SK-N-SH (cell line): ENCODE data around the gene VWF. TPM values are rescaled to one million over a fixed set of nuclear protein-coding genes. Genes with fewer than 3 reads are reported as not detected.

Experiments
- CTCF ChIA-PET: fragments of 300-600, 350-600 bp; formaldehyde crosslinking; extraction: SDS; loops from one replicate; lab custom pipeline; 2021; lab: Yijun Ruan, JAX
- POLR2A ChIA-PET: fragments of 350-600 bp; sonication (Branson Sonifier 250); formaldehyde crosslinking; extraction: SDS; loops from one replicate; lab custom pipeline; 2020; ENCODE audit warnings: antibody characterized with exemption, inconsistent platforms; lab: Yijun Ruan, JAX
- DNase-seq: peaks from one replicate; pipeline ENCODE4 v3.0.0; 2012
- H2AFZ ChIP-seq: fragments of 200-600 bp; sonication (generic); 2 replicates; pipeline ENCODE4 v1.8.1; 2016; ENCODE audit warnings: antibody characterized with exemption, mild to moderate bottlenecking, low read depth
- H3F3A ChIP-seq: fragments of 200-600 bp; sonication (generic); replicated peaks from 2 replicates; pipeline ENCODE3; 2016; ENCODE audit warnings: antibody characterized with exemption, mild to moderate bottlenecking; ENCODE audit not compliant: insufficient read depth
- H3K27ac ChIP-seq, 2 experiments: fragments of 200-500 bp in 1 of 2; fragments of 200-600 bp in 1 of 2; sonication (Bioruptor generic) in 1 of 2; sonication (generic), shearing (Covaris generic) in 1 of 2; 2 replicates each; pipeline versions ENCODE4 v1.5.1 to v1.6.1; 2014 to 2016; ENCODE audit warnings: low read depth in 2 of 2, inconsistent platforms in 1 of 2, low read length in 1 of 2, mild to moderate bottlenecking in 1 of 2, mixed read lengths in 1 of 2
- H3K27me3 ChIP-seq: fragments of 200-600 bp; sonication (generic), shearing (Covaris generic); 2 replicates; pipeline ENCODE4 v1.6.1; 2016; ENCODE audit warnings: mixed run types; ENCODE audit not compliant: insufficient read depth
- H3K36me3 ChIP-seq, 2 experiments: fragments of 200-500 bp in 1 of 2; fragments of 200-600 bp in 1 of 2; sonication (Bioruptor generic) in 1 of 2; sonication (generic) in 1 of 2; replicated peaks in 1 of 2; 2 replicates each; pipeline versions ENCODE3 to v1.5.1; 2014 to 2016; ENCODE audit warnings: low read length in 1 of 2, mild to moderate bottlenecking in 1 of 2; ENCODE audit not compliant: insufficient read depth in 2 of 2, control insufficient read depth in 1 of 2
- H3K4me1 ChIP-seq, 2 experiments: fragments of 200-500 bp in 1 of 2; fragments of 200-600 bp in 1 of 2; sonication (Bioruptor generic) in 1 of 2; sonication (generic), shearing (Covaris generic) in 1 of 2; 2 replicates each; pipeline versions ENCODE4 v1.5.1 to v1.6.1; 2014 to 2016; ENCODE audit warnings: low read depth in 1 of 2, low read length in 1 of 2, mixed run types in 1 of 2; ENCODE audit not compliant: insufficient read depth in 2 of 2, control insufficient read depth in 1 of 2
- H3K4me2 ChIP-seq: fragments of 200-600 bp; sonication (generic), shearing (Covaris generic); 2 replicates; pipeline ENCODE4 v1.6.1; 2017; ENCODE audit warnings: mixed run types
- H3K4me3 ChIP-seq, 2 experiments: fragments of 200-500 bp in 1 of 2; fragments of 200-600 bp in 1 of 2; sonication (Bioruptor generic) in 1 of 2; sonication (generic), shearing (Covaris generic) in 1 of 2; 2 replicates each; pipeline versions ENCODE4 v1.5.1 to v1.8.1; 2014 to 2016; ENCODE audit warnings: low read depth in 2 of 2, inconsistent platforms in 1 of 2, low read length in 1 of 2, mild to moderate bottlenecking in 1 of 2, mixed read lengths in 1 of 2, moderate library complexity in 1 of 2
- H3K79me2 ChIP-seq: fragments of 200-600 bp; sonication (generic); 2 replicates; pipeline ENCODE4 v1.8.1; 2017; ENCODE audit warnings: mild to moderate bottlenecking; ENCODE audit not compliant: insufficient read depth
- H3K9ac ChIP-seq: fragments of 200-600 bp; sonication (generic); 2 replicates; pipeline ENCODE4 v1.6.1; 2017; ENCODE audit warnings: mixed run types
- H3K9me2 ChIP-seq: fragments of 200-600 bp; sonication (generic); 2 replicates; pipeline ENCODE4 v1.6.1; 2017; ENCODE audit warnings: mixed run types
- H3K9me3 ChIP-seq: fragments of 200-600 bp; sonication (generic); 2 replicates; pipeline ENCODE4 v1.6.1; 2017; ENCODE audit warnings: mixed run types, mild to moderate bottlenecking, moderate library complexity
- H4K20me1 ChIP-seq: fragments of 200-600 bp; sonication (generic); 2 replicates; pipeline ENCODE4 v1.6.1; 2017; ENCODE audit warnings: mild to moderate bottlenecking, mixed run types; ENCODE audit not compliant: insufficient read depth
- CHD2 ChIP-seq: fragments of 150-350 bp; IDR thresholded peaks from 2 replicates; pipeline ENCODE4 v1.6.1; 2018; ENCODE audit warnings: low read length; ENCODE audit not compliant: partially characterized antibody
- ELF1 ChIP-seq: IDR thresholded peaks from 2 replicates; pipeline ENCODE4 v1.4.0; 2012
- FOSL2 ChIP-seq: IDR thresholded peaks from 2 replicates; pipeline ENCODE4 v1.4.0; 2012; ENCODE audit warnings: low read depth, mild to moderate bottlenecking, moderate library complexity, borderline replicate concordance
- FOXM1 ChIP-seq: IDR thresholded peaks from 2 replicates; pipeline ENCODE4 v1.4.0; 2012; ENCODE audit warnings: low read depth, mild to moderate bottlenecking
- GABPA ChIP-seq: IDR thresholded peaks from 2 replicates; pipeline ENCODE4 v1.4.0; 2012; ENCODE audit warnings: low read depth, mild to moderate bottlenecking
- RXRA ChIP-seq: IDR thresholded peaks from 2 replicates; pipeline ENCODE4 v1.4.0; 2012; ENCODE audit warnings: low read depth, mild to moderate bottlenecking, borderline replicate concordance
- TCF12 ChIP-seq: IDR thresholded peaks from 2 replicates; pipeline ENCODE4 v1.4.0; 2012
- TEAD4 ChIP-seq: IDR thresholded peaks from 2 replicates; pipeline ENCODE4 v1.4.0; 2012; ENCODE audit warnings: mild to moderate bottlenecking, borderline replicate concordance; ENCODE audit not compliant: insufficient read depth
- WGBS: methylation state at CpG from one replicate; pipeline ENCODE4 v1.1.6; 2017; ENCODE audit warnings: low lambda C conversion rate; 5-methylcytosine and 5-hydroxymethylcytosine counted together
- polyA plus RNA-seq, 3 experiments: library from polyadenylated mRNA; depleted of rRNA; stranded (reverse); fragments of >200 nt; gene quantifications; 2 replicates each; pipeline ENCODE4 v1.2.3, GENCODE V29; 2012
- TF ChIP-seq, protein P1 (sequence below): IDR thresholded peaks from 2 replicates; pipeline ENCODE4 v1.6.1; 2012; ENCODE audit warnings: mild to moderate bottlenecking, low read depth, low read length, moderate library complexity
- TF ChIP-seq, protein P2 (sequence below): fragments of 200-600 bp; sonication (generic); IDR thresholded peaks from 2 replicates; pipeline ENCODE4 v1.6.1; 2017; ENCODE audit warnings: antibody characterized with exemption, mild to moderate bottlenecking, moderate library complexity

The VWF gene
- polyA plus RNA-seq, 1 of the 3 experiments (the other 2 are of a cell fraction): 0.12 TPM

DNA sequence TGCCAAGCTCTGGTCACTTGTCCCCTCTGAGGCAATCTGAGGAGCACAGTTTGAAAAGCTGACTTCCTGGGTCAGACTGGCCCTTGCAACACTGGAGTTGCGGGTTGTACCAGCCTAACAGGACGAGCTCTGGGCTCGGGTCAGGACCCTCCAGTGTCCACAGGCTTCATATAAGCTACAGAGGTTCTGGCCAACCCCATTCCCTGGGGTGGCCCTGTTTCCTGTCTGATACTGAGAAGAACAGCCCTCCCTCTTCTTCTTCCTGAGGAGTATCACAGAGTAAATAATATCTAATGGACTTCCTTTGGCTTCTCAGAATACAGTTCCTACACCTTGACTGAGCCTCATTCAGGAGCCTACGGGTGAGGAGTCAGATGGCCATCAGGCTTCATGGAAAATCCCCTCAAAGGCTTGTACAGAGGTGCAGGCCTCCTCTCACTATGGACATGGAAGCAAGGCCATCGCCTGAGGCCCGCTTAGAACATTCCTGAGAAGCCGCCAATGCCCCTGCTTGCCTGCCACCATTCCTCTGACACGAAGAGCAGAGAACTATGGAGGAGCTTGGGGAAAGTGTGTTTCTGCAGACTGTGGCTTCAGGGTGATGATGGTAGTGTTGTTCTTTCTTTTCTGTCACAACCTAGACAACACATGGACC is 150.9 kb downstream of the VWF start (continued):
- TF ChIP-seq, protein P1, sequence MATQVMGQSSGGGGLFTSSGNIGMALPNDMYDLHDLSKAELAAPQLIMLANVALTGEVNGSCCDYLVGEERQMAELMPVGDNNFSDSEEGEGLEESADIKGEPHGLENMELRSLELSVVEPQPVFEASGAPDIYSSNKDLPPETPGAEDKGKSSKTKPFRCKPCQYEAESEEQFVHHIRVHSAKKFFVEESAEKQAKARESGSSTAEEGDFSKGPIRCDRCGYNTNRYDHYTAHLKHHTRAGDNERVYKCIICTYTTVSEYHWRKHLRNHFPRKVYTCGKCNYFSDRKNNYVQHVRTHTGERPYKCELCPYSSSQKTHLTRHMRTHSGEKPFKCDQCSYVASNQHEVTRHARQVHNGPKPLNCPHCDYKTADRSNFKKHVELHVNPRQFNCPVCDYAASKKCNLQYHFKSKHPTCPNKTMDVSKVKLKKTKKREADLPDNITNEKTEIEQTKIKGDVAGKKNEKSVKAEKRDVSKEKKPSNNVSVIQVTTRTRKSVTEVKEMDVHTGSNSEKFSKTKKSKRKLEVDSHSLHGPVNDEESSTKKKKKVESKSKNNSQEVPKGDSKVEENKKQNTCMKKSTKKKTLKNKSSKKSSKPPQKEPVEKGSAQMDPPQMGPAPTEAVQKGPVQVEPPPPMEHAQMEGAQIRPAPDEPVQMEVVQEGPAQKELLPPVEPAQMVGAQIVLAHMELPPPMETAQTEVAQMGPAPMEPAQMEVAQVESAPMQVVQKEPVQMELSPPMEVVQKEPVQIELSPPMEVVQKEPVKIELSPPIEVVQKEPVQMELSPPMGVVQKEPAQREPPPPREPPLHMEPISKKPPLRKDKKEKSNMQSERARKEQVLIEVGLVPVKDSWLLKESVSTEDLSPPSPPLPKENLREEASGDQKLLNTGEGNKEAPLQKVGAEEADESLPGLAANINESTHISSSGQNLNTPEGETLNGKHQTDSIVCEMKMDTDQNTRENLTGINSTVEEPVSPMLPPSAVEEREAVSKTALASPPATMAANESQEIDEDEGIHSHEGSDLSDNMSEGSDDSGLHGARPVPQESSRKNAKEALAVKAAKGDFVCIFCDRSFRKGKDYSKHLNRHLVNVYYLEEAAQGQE: no peak
- no peak for TF ChIP-seq GABPA
- TF ChIP-seq, all 33 proteins: peak for 0

DNA sequence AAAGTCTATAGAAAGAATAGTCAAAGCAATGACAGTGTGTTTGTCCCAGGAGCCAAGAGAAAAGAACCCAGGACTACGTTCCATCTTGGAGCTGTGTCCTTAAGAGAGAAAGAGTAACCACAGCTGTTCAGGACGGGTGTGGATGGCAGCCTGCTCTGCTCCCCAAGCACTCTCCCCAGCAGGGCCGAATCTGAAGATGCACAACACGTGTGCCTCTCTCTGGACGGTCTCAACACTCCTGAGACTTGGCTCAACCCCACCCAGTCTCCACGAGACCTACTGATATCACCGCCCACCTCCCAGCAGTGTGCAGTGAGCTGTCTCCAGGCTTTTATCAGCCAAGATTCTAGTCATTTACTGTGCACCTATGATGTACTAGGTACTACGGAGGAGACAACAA is 152.1 kb downstream of the VWF start:
- no peak for TF ChIP-seq TCF12
- no peak for TF ChIP-seq TEAD4
- no peak for TF ChIP-seq FOSL2
- no peak for TF ChIP-seq ELF1
- TF ChIP-seq FOXM1: no peak
- TF ChIP-seq, protein P2, sequence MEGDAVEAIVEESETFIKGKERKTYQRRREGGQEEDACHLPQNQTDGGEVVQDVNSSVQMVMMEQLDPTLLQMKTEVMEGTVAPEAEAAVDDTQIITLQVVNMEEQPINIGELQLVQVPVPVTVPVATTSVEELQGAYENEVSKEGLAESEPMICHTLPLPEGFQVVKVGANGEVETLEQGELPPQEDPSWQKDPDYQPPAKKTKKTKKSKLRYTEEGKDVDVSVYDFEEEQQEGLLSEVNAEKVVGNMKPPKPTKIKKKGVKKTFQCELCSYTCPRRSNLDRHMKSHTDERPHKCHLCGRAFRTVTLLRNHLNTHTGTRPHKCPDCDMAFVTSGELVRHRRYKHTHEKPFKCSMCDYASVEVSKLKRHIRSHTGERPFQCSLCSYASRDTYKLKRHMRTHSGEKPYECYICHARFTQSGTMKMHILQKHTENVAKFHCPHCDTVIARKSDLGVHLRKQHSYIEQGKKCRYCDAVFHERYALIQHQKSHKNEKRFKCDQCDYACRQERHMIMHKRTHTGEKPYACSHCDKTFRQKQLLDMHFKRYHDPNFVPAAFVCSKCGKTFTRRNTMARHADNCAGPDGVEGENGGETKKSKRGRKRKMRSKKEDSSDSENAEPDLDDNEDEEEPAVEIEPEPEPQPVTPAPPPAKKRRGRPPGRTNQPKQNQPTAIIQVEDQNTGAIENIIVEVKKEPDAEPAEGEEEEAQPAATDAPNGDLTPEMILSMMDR: no peak
- TF ChIP-seq CHD2: no peak
- no peak for TF ChIP-seq GABPA
- no peak for TF ChIP-seq RXRA
- no peak overlapping the region for H3K27ac ChIP-seq
- peaks cover 57% of the 10 kb centered on the region; the same call in 1 of the 2 replicates for H3K27me3 ChIP-seq
- no peaks in the 10 kb centered on the region for H3K9me3 ChIP-seq
- H3K4me1 ChIP-seq: no peaks in the 10 kb centered on the region
- H3K9ac ChIP-seq: no peak overlapping the region
- CTCF ChIA-PET: interaction anchor here (0.9 to 3.9 kb wide), 5 partner anchors 9 to 306 kb away, joined by 3 to 34 read pairs (median 4); no protein-coding TSS in a partner anchor
- H3F3A ChIP-seq: no peaks in the 10 kb centered on the region
- POLR2A ChIA-PET: no interaction called here
- H3K4me3 ChIP-seq: no peak overlapping the region
- no peak overlapping the region for H3K4me2 ChIP-seq
- no peak for DNase-seq
- no peaks in the 10 kb centered on the region for H3K79me2 ChIP-seq
- no peaks in the 10 kb centered on the region for H3K36me3 ChIP-seq
- H4K20me1 ChIP-seq: no peaks in the 10 kb centered on the region
- no peak overlapping the region for H2AFZ ChIP-seq
- WGBS: 20% methylated on average over 8 of the region's 8 CpGs
- no peaks in the 10 kb centered on the region for H3K9me2 ChIP-seq
